Urothelium cell line (cell line): ENCODE measurements around the gene KNSTRN.

ENCODE experiments used
- DNase-seq: peaks from one replicate; pipeline ENCODE4 v3.0.0; 2011; ENCODE audit warnings: low spot score, mixed read lengths
- FAIRE-seq: peaks from 2 replicates; lab custom pipeline; 2011; peaks lifted over from hg19 to GRCh38; lab: Jason Lieb, UNC

The KNSTRN gene, protein sequence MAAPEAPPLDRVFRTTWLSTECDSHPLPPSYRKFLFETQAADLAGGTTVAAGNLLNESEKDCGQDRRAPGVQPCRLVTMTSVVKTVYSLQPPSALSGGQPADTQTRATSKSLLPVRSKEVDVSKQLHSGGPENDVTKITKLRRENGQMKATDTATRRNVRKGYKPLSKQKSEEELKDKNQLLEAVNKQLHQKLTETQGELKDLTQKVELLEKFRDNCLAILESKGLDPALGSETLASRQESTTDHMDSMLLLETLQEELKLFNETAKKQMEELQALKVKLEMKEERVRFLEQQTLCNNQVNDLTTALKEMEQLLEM

DNA sequence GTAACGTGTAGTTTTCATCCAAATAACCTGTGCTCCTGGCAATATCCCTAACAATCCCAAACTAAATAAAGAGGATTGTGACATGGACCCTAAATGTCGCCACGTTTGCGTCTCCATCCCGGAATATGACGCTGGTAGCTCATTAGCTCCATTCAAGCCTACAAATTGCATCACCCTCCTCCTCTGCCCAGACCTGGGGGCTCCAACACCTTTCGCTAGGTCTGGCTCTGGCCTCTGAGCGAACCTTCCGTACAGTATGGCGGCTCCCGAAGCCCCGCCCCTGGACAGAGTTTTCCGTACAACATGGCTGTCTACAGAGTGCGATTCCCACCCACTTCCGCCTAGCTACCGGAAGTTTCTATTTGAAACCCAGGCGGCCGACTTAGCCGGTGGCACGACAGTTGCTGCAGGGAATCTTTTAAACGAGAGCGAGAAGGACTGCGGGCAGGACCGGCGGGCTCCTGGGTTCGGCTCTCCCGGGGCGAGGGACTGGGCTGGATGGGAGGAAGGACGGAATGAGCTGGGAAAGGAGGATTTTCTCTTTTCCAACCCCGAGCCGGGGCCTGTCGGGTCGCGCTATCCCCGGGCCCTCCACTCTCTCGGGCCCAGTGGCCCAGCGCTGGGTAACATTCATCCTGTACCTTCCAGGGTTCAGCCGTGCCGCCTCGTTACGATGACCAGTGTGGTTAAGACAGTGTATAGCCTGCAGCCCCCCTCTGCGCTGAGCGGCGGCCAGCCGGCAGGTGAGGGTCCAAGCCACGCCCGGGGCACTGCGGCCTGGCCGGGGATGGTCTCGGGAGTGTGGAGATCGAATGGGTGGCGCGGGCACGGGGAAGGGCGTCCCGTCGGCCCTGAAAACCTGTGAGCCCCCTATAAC, at the start of gene KNSTRN:
KNSTRN (plus strand) TSS at position 142 of the 877 bp plus-strand sequence; CDS start at position 257, 115 bp downstream.
- FAIRE-seq (no peak), DNase-seq (peak; percentile 95)

DNA sequence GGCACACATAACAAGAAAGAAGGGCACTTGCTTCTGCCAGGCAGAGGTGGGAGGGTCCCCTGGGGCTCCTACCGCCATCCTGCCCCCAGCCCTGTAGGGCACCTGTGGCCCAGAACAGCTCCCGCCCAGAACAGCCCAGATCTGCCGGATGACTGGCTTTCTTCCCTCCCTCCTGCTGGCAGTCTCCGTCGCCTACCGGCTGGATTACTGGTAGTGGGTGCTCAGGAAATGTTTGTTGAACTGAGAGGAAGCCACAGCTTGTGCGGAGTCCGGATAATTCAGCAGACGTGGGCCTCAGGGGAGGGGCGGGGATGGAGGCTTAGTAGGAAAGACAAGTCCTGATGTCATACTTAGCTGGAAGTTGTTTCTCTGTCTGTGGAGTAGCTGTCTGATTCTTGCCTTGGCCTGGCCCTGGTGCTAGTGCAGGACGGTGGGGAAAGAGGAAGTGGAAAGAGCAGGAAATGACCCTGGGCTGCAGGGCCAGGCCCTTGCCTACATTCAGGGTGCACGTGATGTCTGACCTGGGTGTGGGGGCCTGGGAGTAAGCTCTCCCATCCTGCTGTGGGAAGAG, 48.5 kb upstream of the KNSTRN start:
- FAIRE-seq (no peak), DNase-seq (no peak)

DNA sequence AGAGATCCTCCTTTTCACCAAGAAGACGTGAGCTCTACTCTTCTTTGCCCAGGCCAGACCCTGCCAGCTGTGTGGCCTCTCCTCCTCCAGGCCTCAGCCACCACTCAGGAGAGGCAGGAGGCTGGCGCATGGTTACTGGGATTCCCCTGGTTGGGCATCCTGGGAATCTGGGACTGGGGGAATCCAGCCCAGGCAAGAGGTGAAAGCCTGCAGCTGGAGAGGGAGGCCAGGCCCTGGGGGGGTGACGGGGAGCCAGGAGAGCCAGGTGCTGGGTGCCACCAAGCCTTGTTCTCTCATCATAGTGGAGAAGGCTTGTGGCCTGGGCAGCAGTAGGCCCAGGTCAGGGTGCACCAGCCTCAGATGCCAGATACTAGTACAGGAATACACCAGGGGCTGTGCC, 48.0 kb upstream of the KNSTRN start:
- FAIRE-seq (no peak), DNase-seq (no peak)

DNA sequence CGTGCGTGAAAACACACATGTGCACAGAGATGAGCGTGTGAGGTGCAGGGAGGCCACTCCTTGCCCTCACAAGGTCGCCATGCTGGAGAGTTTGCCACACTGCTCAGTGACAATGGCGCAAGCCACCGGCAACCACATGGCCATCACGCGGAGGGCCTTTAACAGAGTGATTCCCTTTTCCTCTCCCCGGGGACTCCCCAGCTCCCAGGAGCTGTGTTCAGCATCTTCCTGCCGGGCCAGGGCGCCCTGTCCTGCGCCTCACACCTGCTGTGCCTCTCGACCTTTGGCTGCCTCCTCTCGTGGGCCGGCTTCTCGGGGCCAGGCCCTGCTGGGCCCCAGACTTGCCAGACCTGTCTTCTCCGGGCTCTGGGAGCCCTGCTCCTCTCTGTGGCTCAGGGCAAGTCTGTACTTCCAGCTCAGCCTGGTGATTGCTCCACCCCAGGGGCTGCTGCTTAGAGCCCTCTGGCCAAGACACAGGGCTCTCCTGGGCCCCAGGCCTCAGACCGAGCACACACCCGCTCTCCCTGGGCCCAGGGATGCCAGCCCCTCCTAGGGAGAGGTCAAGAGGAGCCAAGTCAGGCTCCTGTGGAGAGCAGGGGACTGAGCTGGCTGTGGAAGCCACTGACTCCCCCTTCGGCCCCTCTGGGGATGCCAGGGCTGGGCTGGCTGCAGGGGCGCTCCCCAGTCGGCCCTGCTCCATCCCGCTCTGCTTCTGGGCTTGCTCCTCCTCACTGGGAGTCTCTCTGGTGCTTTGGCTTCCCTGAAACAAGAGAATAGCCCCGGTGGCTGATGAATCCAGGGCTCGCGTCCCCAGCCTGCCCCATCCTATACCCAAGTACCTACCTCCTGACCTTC, 47.4 kb upstream of the KNSTRN start:
- DNase-seq = no peak
- FAIRE-seq = no peak

DNA sequence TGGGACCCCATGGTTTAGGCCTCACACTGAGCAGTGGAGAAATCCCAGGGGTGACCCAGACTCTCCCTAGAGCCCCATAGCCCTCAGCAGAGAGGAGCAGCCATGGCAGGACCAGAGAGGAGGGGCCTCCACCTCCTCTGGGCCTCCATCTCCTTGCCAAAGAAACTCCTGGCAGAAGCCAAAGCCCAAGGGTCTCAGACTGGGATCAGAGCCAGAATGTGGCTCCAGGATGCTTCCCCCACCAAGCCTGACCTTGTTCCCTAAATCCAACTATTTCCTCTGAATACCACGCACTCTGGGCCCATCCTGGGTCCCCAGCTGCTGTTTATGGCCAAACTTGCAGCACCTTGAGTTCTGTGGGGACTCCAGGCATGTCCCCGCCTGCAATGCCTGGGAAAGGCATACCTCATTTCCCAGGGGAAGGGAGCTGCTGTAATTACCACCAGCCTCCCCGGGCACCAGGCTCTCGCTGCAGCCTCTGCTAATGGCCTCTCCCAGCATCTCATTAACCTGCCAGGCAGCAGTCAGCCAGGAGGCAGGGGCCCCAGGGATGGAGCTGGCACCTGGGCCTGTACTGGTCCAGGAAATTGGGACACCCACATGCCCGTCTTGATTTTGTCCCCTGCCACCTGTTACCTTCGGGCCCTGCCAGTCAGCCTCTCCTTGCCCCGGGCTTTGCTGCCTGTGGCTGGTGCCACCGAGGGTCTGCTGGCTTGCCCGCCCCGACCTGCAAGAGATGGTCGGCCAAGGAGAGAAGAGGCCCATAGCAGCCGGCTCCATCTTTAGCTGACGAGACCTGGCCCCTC, 46.4 kb upstream of the KNSTRN start:
- DNase-seq (no peak), FAIRE-seq (no peak)

DNA sequence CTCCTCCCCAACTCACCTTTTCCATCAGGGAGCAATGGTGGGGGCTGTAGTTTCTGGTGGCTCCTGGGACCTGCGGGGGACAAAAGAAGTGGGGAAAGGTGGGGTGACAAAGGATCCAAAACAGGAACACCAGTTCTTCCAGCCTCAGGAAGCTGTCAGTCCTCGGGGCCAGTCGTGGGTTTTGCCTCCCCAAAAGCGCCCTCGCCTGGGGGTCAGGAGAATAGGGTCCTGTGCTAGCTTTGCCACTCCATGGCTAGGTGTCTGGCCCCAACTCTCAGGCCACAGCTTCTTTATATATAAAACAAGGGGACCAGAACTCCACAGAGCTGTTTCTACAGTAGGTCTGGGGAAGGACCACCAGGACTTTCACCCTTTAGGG, 45.8 kb upstream of the KNSTRN start:
- FAIRE-seq (no peak), DNase-seq (no peak)

DNA sequence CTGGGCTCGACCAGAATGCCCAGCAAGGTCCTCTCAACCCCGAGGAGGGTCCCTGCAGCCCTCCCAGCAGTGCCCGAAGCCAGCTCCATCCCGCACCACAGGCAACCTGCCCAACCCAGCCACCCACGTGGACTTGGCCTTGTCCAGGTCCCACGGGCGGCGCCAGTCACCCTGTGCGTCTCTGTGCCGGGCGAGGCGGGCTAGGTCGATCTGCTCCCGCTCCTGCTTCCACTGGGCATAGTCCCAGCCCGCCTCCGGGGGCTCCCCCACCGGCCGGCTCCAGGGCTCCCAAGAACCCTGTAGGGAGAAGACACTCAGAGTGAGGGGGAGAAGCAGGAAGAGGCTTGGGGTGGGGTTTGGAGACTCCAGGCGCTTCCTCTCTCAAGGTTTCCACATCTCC, 44.9 kb upstream of the KNSTRN start:
- no peak for DNase-seq
- no peak for FAIRE-seq

DNA sequence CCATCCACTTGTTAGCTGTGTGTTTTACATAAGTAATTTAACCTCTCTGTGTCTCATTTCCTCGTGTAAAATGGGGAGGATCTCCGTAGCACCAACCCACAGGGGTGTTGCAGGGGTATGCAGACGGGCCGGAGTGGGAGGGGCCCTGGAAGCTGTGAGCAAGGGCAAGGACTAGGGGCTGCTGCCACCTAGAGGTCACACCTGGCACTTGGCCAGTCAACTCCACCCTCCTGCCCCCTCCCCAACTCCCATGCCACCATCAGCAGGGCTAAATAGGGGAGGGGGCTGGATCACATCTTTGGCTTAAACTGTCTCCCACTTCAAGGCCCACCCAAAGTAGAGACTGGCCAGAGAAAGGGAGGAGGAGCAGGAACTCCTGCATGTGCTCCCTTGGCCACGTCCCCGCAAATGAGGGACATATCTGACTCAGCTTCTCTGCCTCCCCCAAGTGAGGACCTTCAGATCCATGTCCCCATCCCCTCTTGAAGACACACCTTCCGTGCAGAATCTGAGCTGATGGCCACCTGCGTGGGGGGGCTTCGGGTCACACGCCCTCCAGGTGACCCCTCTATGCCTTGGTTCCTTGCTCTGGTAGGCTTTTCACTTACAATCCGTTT, 44.4 kb upstream of the KNSTRN start:
- FAIRE-seq (peak; percentile 91), DNase-seq (peak; percentile 89)

DNA sequence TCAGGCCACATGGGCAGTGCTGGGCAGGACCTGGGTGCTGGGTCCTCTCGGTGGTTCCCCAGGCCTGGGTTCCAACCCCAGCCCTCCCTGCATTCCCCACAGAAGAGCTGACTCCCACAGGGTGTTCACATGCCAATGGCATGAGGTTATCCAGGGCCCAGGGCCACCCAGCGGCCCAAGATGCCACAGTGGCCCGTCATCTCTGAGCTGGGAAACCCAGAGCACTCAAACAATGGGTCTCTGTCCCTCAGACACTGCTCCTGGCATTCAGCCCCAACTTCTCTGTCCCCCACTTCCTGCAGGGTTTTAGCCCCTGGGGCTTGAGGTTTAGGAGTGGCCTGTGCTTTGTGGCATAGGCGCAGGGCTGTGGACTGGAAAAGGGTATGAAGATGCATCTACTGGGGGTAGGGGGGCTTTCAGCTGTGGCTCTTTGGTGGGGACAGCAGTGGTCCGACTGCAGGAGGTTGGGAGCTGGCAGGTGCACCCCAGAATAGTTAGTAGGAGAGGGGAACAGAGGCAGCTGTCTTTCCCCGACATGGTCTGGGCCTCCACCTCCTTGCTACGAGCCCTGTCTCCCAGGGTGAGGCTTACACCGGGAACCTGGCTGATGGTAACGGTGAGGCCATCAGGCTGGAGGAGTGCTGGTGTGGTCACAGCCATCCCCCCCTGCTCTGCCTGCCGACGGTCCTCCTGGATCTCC, 43.5 kb upstream of the KNSTRN start:
- DNase-seq (peak; percentile 94), FAIRE-seq (peak; percentile 87)

DNA sequence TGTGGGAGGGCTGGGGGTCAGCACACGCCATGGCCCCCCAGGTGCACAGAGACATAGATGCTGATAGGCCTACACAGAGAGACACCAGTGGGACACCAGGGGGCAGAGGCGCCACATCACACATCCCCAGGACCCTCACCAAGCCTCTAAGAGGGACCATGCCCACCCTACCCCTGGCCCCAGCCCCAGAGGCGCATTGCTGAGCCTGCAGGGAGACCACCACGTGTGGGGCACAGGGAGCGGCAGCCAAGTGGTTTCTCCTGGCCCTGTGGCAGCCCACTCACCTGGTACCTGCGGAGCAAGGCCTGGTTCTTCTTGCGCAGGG, 42.9 kb upstream of the KNSTRN start:
- DNase-seq (no peak), FAIRE-seq (peak; percentile 9)

DNA sequence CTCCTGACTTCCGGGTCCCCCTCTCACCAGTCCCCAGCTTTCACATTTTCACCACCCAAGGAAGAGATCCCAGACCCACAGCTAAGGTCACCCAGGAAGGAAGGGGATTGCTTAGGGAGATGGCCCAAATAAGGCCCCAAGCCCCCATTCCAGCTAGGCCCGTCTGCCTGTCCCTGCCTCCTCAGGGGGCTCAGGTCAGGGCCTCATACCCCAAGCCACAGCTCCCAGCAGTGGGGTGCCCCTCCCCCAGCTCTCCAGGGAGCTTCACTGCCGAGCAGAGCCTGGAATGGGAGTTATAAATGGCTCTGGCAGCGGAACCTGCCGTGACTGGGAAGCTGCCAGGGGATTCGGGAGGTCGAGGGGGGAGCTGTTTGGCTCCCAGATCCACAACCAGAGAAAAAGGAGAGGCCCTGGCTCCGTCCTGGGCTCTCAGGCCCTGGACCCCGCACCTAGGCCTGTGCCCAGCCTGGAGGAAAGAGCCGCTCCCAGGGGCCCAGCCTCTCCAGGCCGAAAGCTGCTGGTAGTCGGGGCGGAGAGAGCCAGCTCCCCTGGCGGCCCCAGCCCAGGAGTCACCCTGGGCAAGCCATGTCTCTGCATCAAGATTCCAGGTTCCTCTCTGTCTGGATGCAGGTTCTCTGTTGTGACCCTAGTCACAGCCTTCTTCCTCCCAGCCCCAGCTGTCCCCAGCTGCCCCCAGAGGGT, 42.3 kb upstream of the KNSTRN start:
- no peak for FAIRE-seq

DNA sequence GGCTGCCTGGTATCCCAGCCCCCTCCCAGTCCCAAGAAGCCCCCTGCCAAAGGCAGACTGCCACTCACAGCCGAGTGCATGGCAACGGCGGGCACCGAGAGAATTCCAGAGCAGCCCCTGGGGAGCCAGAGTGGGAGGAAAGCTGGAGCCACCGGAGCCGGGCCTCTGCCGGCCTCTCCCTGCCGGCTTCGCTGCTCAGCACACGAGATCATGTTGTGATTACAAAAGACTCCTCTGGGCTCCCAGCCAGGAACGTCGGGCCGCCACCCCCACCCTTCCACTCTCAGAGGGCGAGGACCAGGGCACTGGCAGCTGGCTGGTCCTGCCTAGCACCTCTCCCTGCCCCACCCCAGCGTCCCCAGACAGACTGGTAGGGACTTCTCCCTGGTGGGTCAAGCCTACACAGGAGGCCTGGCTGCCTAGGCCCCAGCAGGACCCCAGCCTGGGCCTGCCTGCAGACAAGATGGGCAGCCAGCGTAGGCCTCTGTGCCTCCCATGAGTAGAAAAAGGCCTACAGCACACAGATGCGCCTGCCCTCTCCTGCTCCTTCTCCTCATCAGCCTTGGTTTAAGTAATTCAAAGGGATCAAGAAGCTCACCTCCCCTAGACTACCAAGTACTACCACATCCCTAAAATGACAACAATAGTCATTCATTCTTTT, 41.7 kb upstream of the KNSTRN start, which contains the start of gene CCDC9B:
CCDC9B (minus strand) TSS at position 200 of the 661 bp plus-strand sequence; CDS start at position 80, 120 bp downstream.
- FAIRE-seq (peak; percentile 56), DNase-seq (peak; percentile 87)

More for the DNA sequence above, 42.3 kb upstream of the KNSTRN start:
- DNase-seq = peak; percentile 40

DNA sequence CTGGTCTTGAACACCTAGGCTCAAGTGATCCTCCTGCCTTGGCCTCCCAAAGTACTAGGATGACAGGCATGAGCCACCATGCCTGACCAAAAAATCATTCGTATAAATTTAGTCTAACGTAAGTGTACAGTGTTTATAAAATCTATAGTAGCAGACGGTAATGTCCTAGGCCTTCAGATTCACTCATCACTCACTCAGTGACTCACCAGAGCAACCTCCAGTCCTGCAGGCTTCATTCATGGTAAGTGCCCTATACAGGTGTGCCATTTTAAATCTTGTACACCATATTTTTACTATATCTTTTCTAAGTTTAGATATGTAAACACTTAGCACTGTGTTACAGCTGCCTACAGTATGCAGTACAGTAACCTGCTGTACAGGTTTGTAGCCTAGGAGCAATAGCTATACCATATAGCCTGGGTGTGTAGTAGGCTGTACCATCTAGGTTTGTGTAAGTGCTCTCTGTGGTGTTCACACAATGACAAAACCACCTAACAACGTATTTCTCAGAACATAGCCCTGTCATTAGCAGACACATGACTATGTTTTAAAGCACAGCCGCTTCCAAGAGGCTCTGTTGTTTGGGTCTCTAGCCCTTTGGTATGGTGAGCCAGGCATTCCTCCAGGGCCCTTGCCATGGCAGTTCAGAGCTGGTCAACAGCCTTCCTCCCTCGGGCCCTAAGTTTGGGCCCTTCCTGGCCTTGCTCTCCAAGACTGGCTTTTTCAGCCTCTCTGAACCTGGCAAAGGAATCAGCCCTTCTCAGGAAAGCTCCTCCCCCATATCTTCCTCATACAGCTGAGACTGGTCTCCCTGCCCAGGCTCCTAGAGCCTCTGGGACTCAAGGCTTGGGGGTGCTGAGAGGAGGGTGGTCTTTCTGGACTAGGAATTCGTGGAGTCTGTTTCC, 39.9 kb upstream of the KNSTRN start:
- DNase-seq (no peak), FAIRE-seq (peak; percentile 27)

DNA sequence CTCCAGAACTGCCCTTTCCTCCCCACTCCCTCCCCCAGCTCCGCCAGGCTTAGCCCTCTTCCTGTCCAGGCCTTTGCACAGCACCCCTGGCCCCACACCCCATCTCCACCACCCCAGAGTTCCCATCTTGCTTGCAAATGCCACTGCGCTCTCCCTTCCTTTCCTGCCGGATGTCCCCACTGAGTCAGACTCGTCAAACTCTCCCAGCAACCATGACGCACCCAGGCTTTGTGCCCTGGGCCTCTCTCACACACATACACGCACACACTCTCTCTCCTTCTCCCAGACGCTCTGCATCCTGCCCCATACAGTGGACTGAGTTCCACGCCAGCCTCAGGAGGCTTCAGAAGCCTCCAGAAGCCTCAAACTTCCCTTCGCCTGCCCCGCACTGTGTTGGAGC, 39.0 kb upstream of the KNSTRN start:
- DNase-seq (peak; percentile 82), FAIRE-seq (peak; percentile 85)

DNA sequence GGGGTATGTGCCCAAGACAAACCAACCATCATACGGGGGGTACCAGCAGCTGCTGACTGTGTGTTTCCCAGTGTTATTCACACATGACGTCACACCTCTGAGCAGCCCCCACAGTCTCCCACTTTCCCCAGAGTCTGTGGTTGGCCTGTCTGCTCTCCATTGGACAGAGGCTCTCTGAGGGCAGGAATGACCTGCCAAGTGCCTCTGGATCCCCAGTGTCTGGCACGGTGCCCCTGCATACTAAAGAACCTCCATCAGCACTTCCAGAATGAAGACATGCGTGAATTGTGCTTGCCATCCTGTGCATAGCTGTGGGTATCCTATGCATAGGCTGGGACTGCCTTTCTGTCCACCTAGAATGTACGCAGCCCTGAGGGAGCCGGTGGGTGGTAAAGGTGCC, 38.3 kb upstream of the KNSTRN start:
- DNase-seq (no peak), FAIRE-seq (no peak)

DNA sequence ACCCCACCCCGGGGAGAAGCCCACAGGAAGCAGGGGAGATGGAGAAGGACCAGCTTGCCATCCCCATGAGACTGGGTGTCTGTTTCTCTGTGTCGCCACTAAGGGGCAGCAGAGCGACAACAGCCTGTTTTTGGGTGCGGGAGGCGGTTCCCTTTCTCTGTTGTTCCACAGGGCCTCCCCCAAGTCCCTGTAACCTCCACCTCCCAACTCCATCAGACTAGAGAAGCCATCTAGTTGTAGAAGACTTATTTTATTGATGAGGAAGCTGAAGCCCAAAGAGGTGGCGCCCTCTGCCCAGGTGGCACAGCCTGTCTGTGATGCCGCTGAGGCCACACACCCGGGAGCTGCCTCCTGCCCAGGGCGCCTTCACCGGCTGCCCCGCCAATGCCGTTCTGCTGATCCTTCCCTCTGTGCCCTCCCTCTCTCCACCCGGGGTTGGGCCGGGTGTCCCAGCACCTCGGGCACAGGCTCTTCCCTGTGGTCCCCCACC, 37.8 kb upstream of the KNSTRN start:
- FAIRE-seq (no peak), DNase-seq (peak; percentile 63)
